Large intestine (tissue), 3 donors: ENCODE results near the gene RMC1. TPM values are rescaled to one million over a fixed set of nuclear protein-coding genes. Genes with fewer than 3 reads are reported as not detected.
"Not testable (repeated sequence)": the region's sequence is repeated elsewhere in the genome, so short reads cannot be mapped to it uniquely, and the experiment has no call there.

ENCODE experiments used
- DNase-seq, 2 donors: peaks; one replicate each; pipeline versions ENCODE4 v3.0.0 to v3.0.0-alpha.2; 2013
- H3K27ac ChIP-seq: one replicate; pipeline ENCODE4 v1.5.1; 2013; ENCODE audit warnings: low read length
- H3K27me3 ChIP-seq: 2 replicates; pipeline ENCODE4 v1.6.1; 2013; ENCODE audit warnings: low read length; ENCODE audit not compliant: control insufficient read depth, insufficient read depth
- H3K36me3 ChIP-seq: 2 replicates; pipeline ENCODE4 v1.6.1; 2013; ENCODE audit warnings: low read length; ENCODE audit not compliant: control insufficient read depth, insufficient read depth
- H3K4me1 ChIP-seq: one replicate; pipeline ENCODE4 v1.6.1; 2013; ENCODE audit warnings: low read length; ENCODE audit not compliant: control insufficient read depth, insufficient read depth
- H3K4me3 ChIP-seq: one replicate; pipeline ENCODE4 v1.5.1; 2013; ENCODE audit warnings: low read length
- H3K9me3 ChIP-seq: one replicate; pipeline ENCODE4 v1.6.1; 2013; ENCODE audit warnings: mild to moderate bottlenecking, low read depth, low read length, moderate library complexity; ENCODE audit not compliant: control insufficient read depth
- WGBS: methylation state at CpG from one replicate; pipeline ENCODE4 v1.1.5; 2013; ENCODE audit warnings: low lambda C conversion rate; ENCODE audit not compliant: insufficient coverage; 5-methylcytosine and 5-hydroxymethylcytosine counted together
- polyA plus RNA-seq: library from polyadenylated mRNA; unstranded; fragments of 120-200 nt; gene quantifications from one replicate; pipeline ENCODE4 v1.2.1, GENCODE V29; 2013

Gene RMC1
- polyA plus RNA-seq, 1 donor = 14.4 TPM

- Histone ChIP-seq H3K4me3 (no peak overlapping the region), H3K27ac (no peak overlapping the region), H3K36me3 (no peaks in the 10 kb centered on the region), H3K4me1 (peaks cover 5% of the 10 kb centered on the region), H3K27me3 (no peaks in the 10 kb centered on the region), H3K9me3 (no peaks in the 10 kb centered on the region)
- 78% methylated on average over 1 of the region's 2 CpGs for WGBS
- no peak for DNase-seq
These were observed 5.2 kb upstream of the RMC1 start for GRCh38 chr18:23498117-23498516.

- Histone ChIP-seq H3K27me3 (no peaks in the 10 kb centered on the region), H3K27ac (no peak overlapping the region), H3K36me3 (no peaks in the 10 kb centered on the region), H3K4me3 (no peak overlapping the region), H3K4me1 (peaks cover 7% of the 10 kb centered on the region), H3K9me3 (no peaks in the 10 kb centered on the region)
- WGBS = no CpG with 5 or more reads among the region's 5 CpGs
- DNase-seq = peak; percentile 60 to 63
These were observed 4.4 kb upstream of the RMC1 start for GRCh38 chr18:23498877-23499276.

GRCh38 chr18:23499291-23499781 lies 4.0 kb upstream of the RMC1 start:
- H3K4me1 ChIP-seq = peaks cover 11% of the 10 kb centered on the region
- H3K4me3 ChIP-seq = no peak overlapping the region
- H3K36me3 ChIP-seq = no peaks in the 10 kb centered on the region
- no peaks in the 10 kb centered on the region for H3K9me3 ChIP-seq
- H3K27ac ChIP-seq = no peak overlapping the region
- H3K27me3 ChIP-seq = no peaks in the 10 kb centered on the region
- 70% methylated on average over 2 of the region's 11 CpGs for WGBS
- DNase-seq = no peak

DNA sequence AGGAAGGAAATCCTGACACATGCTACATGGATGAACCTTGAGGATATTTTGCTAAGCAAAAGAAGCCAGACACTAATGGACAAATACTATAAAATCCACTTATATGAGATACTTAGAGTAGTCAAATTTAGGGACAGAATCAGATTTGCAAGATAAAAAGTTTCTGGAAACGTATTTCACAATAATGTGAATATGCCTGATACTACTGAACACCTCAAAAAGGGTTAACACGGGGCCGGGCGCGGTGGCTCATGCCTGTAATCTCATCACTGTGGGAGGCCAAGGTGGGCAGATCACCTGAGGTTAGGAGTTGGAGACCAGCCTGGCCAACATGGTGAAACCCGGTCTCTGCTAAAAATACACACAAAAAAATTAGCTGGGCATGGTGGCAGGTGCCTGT lies 1.7 kb upstream of the RMC1 start:
- peaks cover 17% of the 10 kb centered on the region for H3K4me1 ChIP-seq
- H3K36me3 ChIP-seq = no peaks in the 10 kb centered on the region
- no peaks in the 10 kb centered on the region for H3K9me3 ChIP-seq
- WGBS = no CpG with 5 or more reads among the region's 6 CpGs
- no peak overlapping the region for H3K4me3 ChIP-seq
- H3K27ac ChIP-seq = no peak overlapping the region
- H3K27me3 ChIP-seq = no peaks in the 10 kb centered on the region
- DNase-seq = no peak

- H3K4me3 ChIP-seq = peak overlapping the region; percentile 68
- H3K27me3 ChIP-seq = no peaks in the 10 kb centered on the region
- 0% methylated on average over 2 of the region's 6 CpGs for WGBS
- H3K9me3 ChIP-seq = no peaks in the 10 kb centered on the region
- peak overlapping the region; percentile 76 for H3K27ac ChIP-seq
- DNase-seq = no peak
- peaks cover 17% of the 10 kb centered on the region for H3K4me1 ChIP-seq
- H3K36me3 ChIP-seq = no peaks in the 10 kb centered on the region
These were observed 734 bp upstream of the RMC1 start for GRCh38 chr18:23502516-23503037.

- Histone ChIP-seq H3K27ac (no peak overlapping the region), H3K27me3 (no peaks in the 10 kb centered on the region), H3K9me3 (no peaks in the 10 kb centered on the region), H3K36me3 (peaks cover 8% of the 10 kb centered on the region), H3K4me3 (peak overlapping the region; percentile 58), H3K4me1 (peaks cover 17% of the 10 kb centered on the region)
- no CpG with 5 or more reads among the region's 21 CpGs for WGBS
- peak in 1 of 2 donors; percentile 41 for DNase-seq
These were observed 643 bp downstream of the RMC1 start for GRCh38 chr18:23503963-23504344.

DNA sequence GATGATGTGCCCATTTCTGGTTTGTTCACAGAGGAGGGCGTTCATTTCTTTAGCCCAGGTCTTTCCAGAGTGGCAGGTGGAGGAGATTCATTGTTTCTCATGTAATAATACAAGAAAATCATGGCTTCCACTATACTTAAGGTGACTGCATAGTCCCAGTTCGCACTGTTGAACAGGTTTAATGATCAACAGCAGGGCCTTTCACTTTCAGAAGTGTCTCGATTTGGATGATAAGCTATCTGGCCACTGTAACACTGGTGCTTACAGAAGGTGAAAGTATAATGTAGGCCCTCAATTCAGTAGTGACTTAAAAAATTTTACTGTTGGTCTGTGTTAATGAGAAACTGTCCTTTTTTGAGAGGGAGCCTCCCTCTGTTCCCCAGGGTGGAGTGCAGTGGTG lies 1.4 kb downstream of the RMC1 start:
- H3K4me1 ChIP-seq = peaks cover 17% of the 10 kb centered on the region
- peaks cover 10% of the 10 kb centered on the region for H3K36me3 ChIP-seq
- WGBS = no CpG with 5 or more reads among the region's 3 CpGs
- H3K27ac ChIP-seq = no peak overlapping the region
- H3K27me3 ChIP-seq = no peaks in the 10 kb centered on the region
- no peak overlapping the region for H3K4me3 ChIP-seq
- no peaks in the 10 kb centered on the region for H3K9me3 ChIP-seq
- peak; percentile 28 to 74 for DNase-seq

- WGBS = no CpG with 5 or more reads among the region's 6 CpGs
- H3K36me3 ChIP-seq = peaks cover 18% of the 10 kb centered on the region
- no peak overlapping the region for H3K4me3 ChIP-seq
These were observed 3.1 kb downstream of the RMC1 start for GRCh38 chr18:23506393-23506792.

DNA sequence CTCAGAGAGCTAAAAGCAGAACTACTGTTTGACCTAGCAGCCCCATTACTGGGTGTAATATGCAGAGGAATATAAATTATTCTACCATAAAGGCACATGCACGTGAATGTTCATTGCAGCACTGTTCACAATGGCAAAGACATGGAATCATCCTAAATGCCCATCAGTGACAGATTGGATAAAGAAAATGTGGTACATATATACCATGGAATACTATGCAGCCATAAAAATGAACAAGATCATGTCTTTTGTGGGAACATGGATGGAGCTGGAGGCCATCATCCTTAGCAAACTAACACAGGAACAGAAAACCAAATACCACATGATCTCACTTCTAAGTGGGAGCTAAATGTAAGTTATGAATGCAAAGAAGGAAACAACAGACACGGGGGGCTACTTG lies 7.6 kb downstream of the RMC1 start:
- H3K27me3 ChIP-seq, H3K9me3 ChIP-seq, H3K4me3 ChIP-seq, DNase-seq, H3K4me1 ChIP-seq, H3K27ac ChIP-seq: not testable (repeated sequence)
- no CpG with 5 or more reads among the region's 2 CpGs for WGBS
- peaks cover 24% of the 10 kb centered on the region for H3K36me3 ChIP-seq

More at GRCh38 chr18:23506393-23506792, 3.1 kb downstream of the RMC1 start:
- no peak for DNase-seq
- Histone ChIP-seq H3K4me1 (peaks cover 17% of the 10 kb centered on the region), H3K27ac (no peak overlapping the region), H3K27me3 (no peaks in the 10 kb centered on the region), H3K9me3 (no peaks in the 10 kb centered on the region)

- not testable (repeated sequence) for DNase-seq, H3K27me3 ChIP-seq, H3K27ac ChIP-seq, H3K9me3 ChIP-seq, H3K4me1 ChIP-seq, H3K4me3 ChIP-seq
- H3K36me3 ChIP-seq = peaks cover 26% of the 10 kb centered on the region
- WGBS = 100% methylated on average over 1 of the region's 7 CpGs
These were observed 8.9 kb downstream of the RMC1 start for GRCh38 chr18:23512216-23512615.

DNA sequence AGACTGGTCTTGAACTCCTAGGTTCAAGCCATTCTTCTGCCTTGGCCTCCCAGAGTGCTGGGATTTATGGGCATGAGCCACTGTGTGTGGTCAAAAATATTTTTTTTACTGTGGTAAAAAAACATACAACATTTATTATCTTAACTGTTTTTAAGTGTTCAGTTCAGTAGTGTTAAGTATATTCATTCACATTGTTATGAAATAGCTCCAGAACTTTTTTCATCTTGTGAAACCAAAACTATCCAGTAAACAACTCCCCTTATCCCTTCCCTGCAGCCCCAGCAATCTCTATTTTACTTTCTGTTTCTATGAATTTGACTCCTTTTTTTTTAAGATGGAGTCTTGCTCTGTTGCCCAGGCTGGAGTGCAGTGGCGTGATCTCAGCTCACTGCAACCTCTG lies 9.3 kb downstream of the RMC1 start:
- no peak for DNase-seq
- Histone ChIP-seq H3K9me3 (no peaks in the 10 kb centered on the region), H3K4me1 (no peaks in the 10 kb centered on the region), H3K27ac (no peak overlapping the region), H3K27me3 (no peaks in the 10 kb centered on the region), H3K4me3 (no peak overlapping the region), H3K36me3 (peaks cover 28% of the 10 kb centered on the region)
- WGBS = no CpG with 5 or more reads among the region's 1 CpG
